ENCODE results near the gene BAK1.

BAK1 gene

GRCh38 chr6:33595001-33595846 is 15.1 kb upstream of the BAK1 start:
- Histone ChIP-seq H3K9me3 (no peaks in the 10 kb centered on the region), H3K36me3 (no peaks in the 10 kb centered on the region), H3K4me3 (ENCODE audit: low read depth, low read length) (no peak overlapping the region), H3K27me3 (no peaks in the 10 kb centered on the region), H3K4me1 (no peaks in the 10 kb centered on the region; the same call in 1 of the 2 replicates)
- no peak for DNase-seq
- TF ChIP-seq CTCF (IDR thresholded peaks at IDR 0.05; ENCODE audit: low read depth, low read length), result no peak

- no peak overlapping the region for H3K4me3 ChIP-seq (ENCODE audit: low read depth, low read length)
- H3K9me3 ChIP-seq, result no peaks in the 10 kb centered on the region
- H3K4me1 ChIP-seq, result peaks cover 5% of the 10 kb centered on the region
- no peaks in the 10 kb centered on the region for H3K36me3 ChIP-seq
- H3K27me3 ChIP-seq, result no peaks in the 10 kb centered on the region
- no peak for TF ChIP-seq CTCF (IDR thresholded peaks at IDR 0.05; ENCODE audit: low read depth, low read length)
- no peak for DNase-seq
Measured at GRCh38 chr6:33593414-33593727, 13.3 kb upstream of the BAK1 start.

DNA sequence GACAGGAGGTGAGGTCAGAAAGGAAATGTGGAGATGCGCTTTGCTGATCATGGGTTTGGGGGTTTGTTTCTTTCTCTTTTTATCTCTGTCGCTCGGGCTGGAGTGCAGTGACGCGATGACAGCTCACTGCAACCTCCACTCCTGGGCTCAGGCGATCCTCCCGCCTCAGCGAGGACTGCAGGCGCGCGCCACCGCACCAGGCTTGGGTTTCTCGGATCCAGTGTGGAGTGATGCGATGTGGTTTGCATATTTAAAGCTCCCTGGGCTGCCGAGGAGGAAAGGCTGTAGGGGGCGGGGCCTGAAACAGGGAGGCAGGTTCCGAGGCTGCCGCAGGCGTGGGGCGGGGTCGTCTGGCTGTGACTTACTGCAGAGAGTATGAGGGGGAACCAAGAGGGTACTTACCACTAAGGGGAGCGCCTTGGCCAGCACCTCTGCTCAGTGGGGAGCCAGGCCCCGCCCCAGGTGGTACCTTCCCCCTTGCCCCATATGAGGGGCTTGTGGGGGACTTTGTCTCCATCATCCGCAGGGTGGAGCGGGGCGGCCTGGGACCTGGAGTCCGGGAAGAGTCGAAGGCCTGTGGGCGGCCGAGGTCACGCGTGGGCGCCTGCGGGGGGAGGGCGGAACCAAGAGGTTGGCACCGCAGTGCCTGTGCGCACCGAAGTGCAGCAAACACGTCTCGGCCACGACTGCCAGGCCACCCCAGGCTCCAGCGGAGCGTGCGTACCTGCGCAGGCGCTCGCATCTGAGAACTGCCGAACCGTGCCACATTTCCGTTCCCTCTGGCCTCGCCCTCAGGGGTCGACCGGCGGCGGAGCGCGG is 12.7 kb upstream of the BAK1 start:
- H3K9me3 ChIP-seq, result no peaks in the 10 kb centered on the region
- DNase-seq, result no peak
- no peaks in the 10 kb centered on the region for H3K36me3 ChIP-seq
- peaks cover 5% of the 10 kb centered on the region for H3K4me1 ChIP-seq
- H3K4me3 ChIP-seq (ENCODE audit: low read depth, low read length), result no peak overlapping the region
- no peaks in the 10 kb centered on the region for H3K27me3 ChIP-seq
- no peak for TF ChIP-seq CTCF (IDR thresholded peaks at IDR 0.05; ENCODE audit: low read depth, low read length)

GRCh38 chr6:33592280-33592594 is 12.2 kb upstream of the BAK1 start:
- TF ChIP-seq CTCF (IDR thresholded peaks at IDR 0.05; ENCODE audit: low read depth, low read length), result no peak
- DNase-seq, result no peak
- Histone ChIP-seq H3K27me3 (no peaks in the 10 kb centered on the region), H3K4me1 (peaks cover 5% of the 10 kb centered on the region), H3K9me3 (no peaks in the 10 kb centered on the region), H3K36me3 (no peaks in the 10 kb centered on the region), H3K4me3 (ENCODE audit: low read depth, low read length) (no peak overlapping the region)

DNA sequence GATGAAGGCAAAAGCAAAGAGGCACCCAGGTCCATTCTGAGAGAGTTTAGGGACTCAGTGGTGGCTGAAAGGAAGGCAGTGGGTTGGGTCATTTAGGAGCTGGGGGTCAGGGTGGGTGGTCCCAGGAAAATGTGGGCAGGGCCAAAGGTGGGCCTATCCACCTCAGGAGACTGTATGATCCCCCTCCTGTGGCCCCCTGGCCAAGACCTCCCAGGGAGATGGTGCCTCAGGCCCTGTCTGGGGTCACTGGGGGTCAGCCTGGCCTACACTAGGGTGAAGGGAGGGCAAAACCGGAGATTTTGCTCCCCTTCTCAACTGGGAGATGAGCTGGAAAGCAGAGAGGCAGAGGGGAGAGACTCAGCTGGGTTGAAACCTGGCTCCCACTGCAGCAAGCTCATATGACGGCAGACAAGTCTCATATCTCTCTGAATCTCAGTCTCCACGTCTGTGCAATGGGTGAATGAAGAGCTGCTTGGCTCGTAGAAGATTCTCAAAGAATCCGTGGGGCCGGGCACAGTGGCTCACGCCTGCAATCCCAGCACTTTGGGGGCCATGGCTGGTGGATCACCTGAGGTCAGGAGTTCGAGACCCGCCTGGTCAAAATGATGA is 11.5 kb upstream of the BAK1 start:
- no peak for DNase-seq
- TF ChIP-seq CTCF (IDR thresholded peaks at IDR 0.05; ENCODE audit: low read depth, low read length), result no peak
- no peaks in the 10 kb centered on the region for H3K9me3 ChIP-seq
- no peaks in the 10 kb centered on the region for H3K27me3 ChIP-seq
- no peaks in the 10 kb centered on the region for H3K36me3 ChIP-seq
- H3K4me3 ChIP-seq (ENCODE audit: low read depth, low read length), result no peak overlapping the region
- H3K4me1 ChIP-seq, result peaks cover 5% of the 10 kb centered on the region

All from BE2C (cell line).